Measurements from ENCODE around the gene MTR. TPM values are rescaled to one million over a fixed set of nuclear protein-coding genes. Genes with fewer than 3 reads are reported as not detected.

The MTR gene
- total RNA-seq, 1 donor from 2014 or later: 19.9 TPM

- intact Hi-C loops (cut with DNase I): no loop called here
- H3K9me3 ChIP-seq: no peaks in the 10 kb centered on the region
- no peak overlapping the region for H3K27ac ChIP-seq
- H3K36me3 ChIP-seq: peaks cover 0 to 33% of the 10 kb centered on the region in 2 donors
- no peaks in the 10 kb centered on the region for H3K27me3 ChIP-seq
- no peak overlapping the region for H3K4me3 ChIP-seq
- DNase-seq (ENCODE audit: extremely low spot score in 2 of 2): no peak
- no peaks in the 10 kb centered on the region for H3K4me1 ChIP-seq
- TF ChIP-seq CTCF (IDR thresholded peaks at IDR 0.05): no peak
- no peak for TF ChIP-seq POLR2AphosphoS5 (IDR thresholded peaks at IDR 0.05; ENCODE audit: insufficient read depth in 1 of 2, low read depth in 1 of 2)
- no peak for TF ChIP-seq POLR2A (IDR thresholded peaks at IDR 0.05)
Observed at GRCh38 chr1:236887081-236887480, 92.0 kb downstream of the MTR start.

- no peak for TF ChIP-seq CTCF (IDR thresholded peaks at IDR 0.05)
- TF ChIP-seq POLR2AphosphoS5 (IDR thresholded peaks at IDR 0.05; ENCODE audit: insufficient read depth in 1 of 2, low read depth in 1 of 2): no peak
- no peak for TF ChIP-seq POLR2A (IDR thresholded peaks at IDR 0.05)
- intact Hi-C loops (cut with DNase I): no loop called here
- no peaks in the 10 kb centered on the region for H3K9me3 ChIP-seq
- H3K27ac ChIP-seq: no peak overlapping the region
- H3K36me3 ChIP-seq: peaks cover 0 to 44% of the 10 kb centered on the region in 2 donors
- H3K4me3 ChIP-seq: no peak overlapping the region
- no peaks in the 10 kb centered on the region for H3K27me3 ChIP-seq
- H3K4me1 ChIP-seq: no peaks in the 10 kb centered on the region
- no peak for DNase-seq (ENCODE audit: extremely low spot score in 2 of 2)
Observed at GRCh38 chr1:236888126-236888525, 93.0 kb downstream of the MTR start.

- H3K9me3 ChIP-seq: no peaks in the 10 kb centered on the region
- no peaks in the 10 kb centered on the region for H3K27me3 ChIP-seq
- intact Hi-C loops (cut with DNase I): no loop called here
- TF ChIP-seq POLR2A (IDR thresholded peaks at IDR 0.05) (no peak), POLR2AphosphoS5 (IDR thresholded peaks at IDR 0.05; ENCODE audit: insufficient read depth in 1 of 2, low read depth in 1 of 2) (no peak), CTCF (IDR thresholded peaks at IDR 0.05) (no peak)
- no peak overlapping the region for H3K27ac ChIP-seq
- no peak for DNase-seq (ENCODE audit: extremely low spot score in 2 of 2)
- no peak overlapping the region for H3K4me3 ChIP-seq
- H3K4me1 ChIP-seq: no peaks in the 10 kb centered on the region
- peaks cover 0 to 44% of the 10 kb centered on the region in 2 donors for H3K36me3 ChIP-seq
Observed at GRCh38 chr1:236888903-236889302, 93.8 kb downstream of the MTR start.

- Histone ChIP-seq H3K27ac (no peak overlapping the region), H3K4me1 (no peaks in the 10 kb centered on the region), H3K27me3 (no peaks in the 10 kb centered on the region), H3K9me3 (no peaks in the 10 kb centered on the region), H3K4me3 (no peak overlapping the region), H3K36me3 (peaks cover 0 to 57% of the 10 kb centered on the region in 2 donors)
- TF ChIP-seq POLR2A (IDR thresholded peaks at IDR 0.05) (no peak), CTCF (IDR thresholded peaks at IDR 0.05) (no peak), POLR2AphosphoS5 (IDR thresholded peaks at IDR 0.05; ENCODE audit: insufficient read depth in 1 of 2, low read depth in 1 of 2) (no peak)
- DNase-seq (ENCODE audit: extremely low spot score in 2 of 2): no peak
- intact Hi-C loops (cut with DNase I): no loop called here
Observed at GRCh38 chr1:236890152-236891056, 95.3 kb downstream of the MTR start.

Measured in vagina (tissue), 2 donors.